T-cell (primary cell): Measurements from ENCODE around the gene GTF2F1. TPM values are rescaled to one million over a fixed set of nuclear protein-coding genes. Genes with fewer than 3 reads are reported as not detected.
"Not testable (repeated sequence)": the region's sequence is repeated elsewhere in the genome, so short reads cannot be mapped to it uniquely, and the experiment has no call there.

ENCODE experiments used
- ATAC-seq, 4 experiments: fragments of 200-7000 bp in 3 of 4; fragments of 150-1000 bp in 1 of 4; cut with Tn5 transposase; replicated peaks in 1 of 4; 1 replicate in 3 of 4; 2 replicates in 1 of 4; pipeline ENCODE4 v1.10.0; 2021; ENCODE audit warnings: moderate library complexity in 3 of 4, mild to moderate bottlenecking in 2 of 4, moderate number of reproducible peaks in 1 of 4
- CTCF ChIA-PET, 2 donors: fragments of 300-600 bp; sonication (Branson Sonifier 250); formaldehyde crosslinking; loops; one replicate each; lab custom pipeline; 2022; ENCODE audit warnings: antibody characterized with exemption in 2 of 2; lab: Charles Lee
- POLR2A ChIA-PET, 2 donors: fragments of 300-600 bp; sonication (Branson Sonifier 250); formaldehyde crosslinking; loops; one replicate each; lab custom pipeline; 2022; ENCODE audit warnings: antibody characterized with exemption in 2 of 2; lab: Charles Lee
- DNase-seq, 35 experiments: peaks; one replicate each; pipeline versions ENCODE4 v3.0.0 to v3.0.0-alpha.2; 2013 to 2023
- H3K27ac ChIP-seq: one replicate; pipeline ENCODE4 v1.5.1; 2013; ENCODE audit warnings: low read length
- H3K27me3 ChIP-seq, 2 experiments: replicated peaks in 1 of 2; 1 replicate in 1 of 2; 2 replicates in 1 of 2; pipeline versions ENCODE4 v1.6.1 to v1.7.0; 2013; ENCODE audit warnings: low read length in 1 of 2, mixed read lengths in 1 of 2; ENCODE audit not compliant: control insufficient read depth in 2 of 2, insufficient read depth in 2 of 2; ENCODE audit errors: extremely low read depth in 1 of 2
- H3K36me3 ChIP-seq, 2 donors: 1 replicate in 1 of 2; 2 replicates in 1 of 2; pipeline versions ENCODE4 v1.6.1 to v1.7.0; 2013; ENCODE audit warnings: low read length in 1 of 2; ENCODE audit not compliant: control insufficient read depth in 2 of 2, insufficient read depth in 1 of 2; ENCODE audit errors: extremely low read depth in 1 of 2
- H3K4me1 ChIP-seq, 2 experiments: 1 replicate in 1 of 2; 2 replicates in 1 of 2; pipeline versions ENCODE4 v1.6.1 to v1.7.0; 2013; ENCODE audit warnings: low read length in 2 of 2, mixed read lengths in 1 of 2; ENCODE audit not compliant: insufficient read depth in 2 of 2, control insufficient read depth in 1 of 2; ENCODE audit errors: extremely low read depth in 1 of 2
- H3K4me3 ChIP-seq, 2 donors: 1 replicate in 1 of 2; 2 replicates in 1 of 2; pipeline versions ENCODE4 v1.5.1 to v1.7.0; 2013; ENCODE audit warnings: mild to moderate bottlenecking in 2 of 2, low read length in 1 of 2, moderate library complexity in 1 of 2; ENCODE audit not compliant: control insufficient read depth in 1 of 2; ENCODE audit errors: extremely low read depth in 1 of 2
- H3K9me3 ChIP-seq: 2 replicates; pipeline ENCODE4 v1.7.0; 2013
- H3K27ac Mint-ChIP-seq, 2 donors: one replicate each; pipeline ENCODE4 v1.8.0; 2020 to 2021; ENCODE audit warnings: mild to moderate bottlenecking in 2 of 2, mixed read lengths in 2 of 2
- H3K27me3 Mint-ChIP-seq, 2 donors: one replicate each; pipeline ENCODE4 v1.8.0; 2021 to 2022; ENCODE audit warnings: mixed read lengths in 2 of 2
- H3K36me3 Mint-ChIP-seq: one replicate; pipeline ENCODE4 v1.8.0; 2021; ENCODE audit warnings: mixed read lengths
- H3K4me1 Mint-ChIP-seq, 3 donors: one replicate each; pipeline ENCODE4 v1.8.0; 2020 to 2022; ENCODE audit warnings: mixed read lengths in 3 of 3, mild to moderate bottlenecking in 1 of 3
- H3K4me3 Mint-ChIP-seq, 3 donors: one replicate each; pipeline ENCODE4 v1.8.0; 2020 to 2022; ENCODE audit warnings: mild to moderate bottlenecking in 3 of 3, mixed read lengths in 3 of 3, moderate library complexity in 3 of 3
- H3K9me3 Mint-ChIP-seq, 3 donors: one replicate each; pipeline ENCODE4 v1.8.0; 2020 to 2022; ENCODE audit warnings: mixed read lengths in 3 of 3
- WGBS: methylation state at CpG from one replicate; pipeline ENCODE4 v1.1.5; 2013; ENCODE audit warnings: missing lambda C conversion rate; ENCODE audit not compliant: insufficient coverage; 5-methylcytosine and 5-hydroxymethylcytosine counted together
- total RNA-seq, 35 experiments: library from RNA in 6 of 35; stranded (reverse) in 6 of 35; fragments of 120-200 nt in 1 of 35; gene quantifications; one replicate each; pipeline versions ENCODE4 v1.2.1 to v1.2.4 and lab custom pipeline; 2013 to 2026

Gene GTF2F1
- total RNA-seq, 5 donors from 2014 or later (not counting 1 experiment from before 2014, with no cell fraction given), result 52.6 to 63.1 (median 60.3) TPM

GRCh38 chr19:6349271-6349670 lies 43.7 kb downstream of the GTF2F1 start:
- H3K4me3 ChIP-seq, H3K27ac Mint-ChIP-seq, H3K9me3 Mint-ChIP-seq, H3K27me3 ChIP-seq, POLR2A ChIA-PET, H3K4me1 Mint-ChIP-seq, H3K9me3 ChIP-seq, H3K27me3 Mint-ChIP-seq, H3K4me1 ChIP-seq, ATAC-seq, DNase-seq, H3K4me3 Mint-ChIP-seq, CTCF ChIA-PET, H3K27ac ChIP-seq: not testable (repeated sequence)
- peaks cover 6 to 28% of the 10 kb centered on the region in 2 donors for H3K36me3 ChIP-seq
- WGBS, result no CpG with 5 or more reads among the region's 2 CpGs
- H3K36me3 Mint-ChIP-seq, result peaks cover 21% of the 10 kb centered on the region

GRCh38 chr19:6343462-6343861 lies 49.5 kb downstream of the GTF2F1 start:
- Histone ChIP-seq H3K9me3 (no peaks in the 10 kb centered on the region), H3K4me1 (no peaks in the 10 kb centered on the region), H3K36me3 (peaks cover 4 to 10% of the 10 kb centered on the region in 2 donors), H3K27ac (no peak overlapping the region), H3K4me3 (no peak overlapping the region), H3K27me3 (no peaks in the 10 kb centered on the region)
- Mint-ChIP-seq H3K27me3 (no peaks in the 10 kb centered on the region), H3K4me1 (no peaks in the 10 kb centered on the region), H3K36me3 (peaks cover 24% of the 10 kb centered on the region), H3K9me3 (no peaks in the 10 kb centered on the region), H3K27ac (no peak overlapping the region), H3K4me3 (no peak overlapping the region)
- CTCF ChIA-PET, result no interaction called here
- DNase-seq (no peak), ATAC-seq (no peak)
- POLR2A ChIA-PET, result no interaction called here
- 100% methylated on average over 1 of the region's 1 CpG for WGBS

DNA sequence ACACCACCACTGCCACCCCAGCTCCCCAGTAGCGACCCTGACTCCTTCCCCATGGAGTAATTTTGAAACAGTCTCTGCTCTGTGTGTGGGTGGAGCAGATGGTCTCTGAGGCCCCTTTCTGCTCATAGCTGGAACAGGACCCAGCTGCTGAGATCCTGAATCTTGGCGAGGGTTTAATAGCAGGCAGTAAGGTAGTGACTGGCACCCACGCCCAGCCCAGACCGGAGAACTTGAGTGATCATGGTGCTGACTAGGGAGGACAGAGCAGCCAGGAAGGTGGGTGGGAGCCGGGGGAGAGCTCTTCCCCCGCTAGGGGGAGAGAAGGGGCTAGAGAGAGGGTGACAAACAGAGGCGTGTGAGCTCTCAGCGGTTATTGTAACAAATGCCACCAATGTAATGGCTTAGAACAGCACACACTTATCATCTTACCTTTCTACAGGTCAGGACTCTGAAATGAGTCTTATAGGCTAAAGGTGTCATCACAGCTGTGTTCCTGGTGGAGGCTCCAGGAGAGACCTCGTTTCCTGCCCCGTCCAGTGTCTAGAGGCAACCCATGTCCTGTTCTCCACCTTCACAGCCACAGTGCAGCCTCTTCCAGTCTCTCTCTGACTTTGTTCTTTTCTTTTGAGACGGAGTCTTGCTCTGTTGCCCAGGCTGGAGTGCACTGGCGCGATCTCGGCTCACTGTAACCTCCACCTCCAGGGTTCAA lies 52.3 kb downstream of the GTF2F1 start:
- H3K36me3 Mint-ChIP-seq, result peaks cover 18% of the 10 kb centered on the region
- no peaks in the 10 kb centered on the region for H3K9me3 ChIP-seq
- H3K4me1 Mint-ChIP-seq, result no peaks in the 10 kb centered on the region
- H3K4me3 Mint-ChIP-seq, result no peak overlapping the region
- no peaks in the 10 kb centered on the region for H3K4me1 ChIP-seq
- H3K4me3 ChIP-seq, result no peak overlapping the region
- H3K27ac Mint-ChIP-seq, result peak overlapping the region in 1 of 2 donors; percentile 39
- H3K27me3 ChIP-seq, result no peaks in the 10 kb centered on the region
- no peak for ATAC-seq
- peaks cover 2 to 4% of the 10 kb centered on the region in 2 donors for H3K36me3 ChIP-seq
- no peak overlapping the region for H3K27ac ChIP-seq
- ChIA-PET CTCF (interaction anchor here in 1 of 2 donors (0.6 to 0.7 kb wide), 2 partner anchors 97 to 1105 kb away, joined by 3 read pairs; no protein-coding TSS in a partner anchor), POLR2A (no interaction called here)
- H3K27me3 Mint-ChIP-seq, result no peaks in the 10 kb centered on the region
- 76% methylated on average over 7 of the region's 14 CpGs for WGBS
- no peak for DNase-seq
- H3K9me3 Mint-ChIP-seq, result no peaks in the 10 kb centered on the region

- Histone ChIP-seq H3K36me3 (no peaks in the 10 kb centered on the region), H3K4me3 (no peak overlapping the region), H3K27me3 (no peaks in the 10 kb centered on the region), H3K4me1 (no peaks in the 10 kb centered on the region), H3K9me3 (no peaks in the 10 kb centered on the region), H3K27ac (no peak overlapping the region)
- DNase-seq, result no peak
- ChIA-PET POLR2A (no interaction called here), CTCF (interaction anchor here (0.6 kb wide), 2 partner anchors 1221 to 1229 kb away, joined by 5 to 6 read pairs; no protein-coding TSS in a partner anchor)
- Mint-ChIP-seq H3K27ac (no peak overlapping the region), H3K36me3 (peaks cover 5% of the 10 kb centered on the region), H3K27me3 (no peaks in the 10 kb centered on the region), H3K4me3 (no peak overlapping the region), H3K9me3 (no peaks in the 10 kb centered on the region), H3K4me1 (no peaks in the 10 kb centered on the region)
- WGBS, result 98% methylated on average over 4 of the region's 6 CpGs
- ATAC-seq, result no peak
Measured at GRCh38 chr19:6334490-6335285, 58.3 kb downstream of the GTF2F1 start.

GRCh38 chr19:6333439-6333838 lies 59.5 kb downstream of the GTF2F1 start, which contains the start of gene ACER1:
TSS of gene ACER1 (minus strand) at chr19:6333612. CDS start at chr19:6333551, 61 bp downstream.
- no peaks in the 10 kb centered on the region for H3K36me3 ChIP-seq
- Mint-ChIP-seq H3K27me3 (no peaks in the 10 kb centered on the region), H3K4me1 (no peaks in the 10 kb centered on the region), H3K27ac (no peak within 1 kb of the TSS), H3K4me3 (no peak within 1 kb of the TSS), H3K9me3 (no peaks in the 10 kb centered on the region), H3K36me3 (peaks cover 3% of the 10 kb centered on the region)
- WGBS, result 92% methylated on average over 12 of the region's 17 CpGs
- H3K9me3 ChIP-seq, result no peaks in the 10 kb centered on the region
- no peaks in the 10 kb centered on the region for H3K27me3 ChIP-seq
- ChIA-PET CTCF (no interaction called here), POLR2A (no interaction called here)
- DNase-seq (no peak), ATAC-seq (no peak)
- no peaks in the 10 kb centered on the region for H3K4me1 ChIP-seq
- H3K4me3 ChIP-seq, result no peak within 1 kb of the TSS
- H3K27ac ChIP-seq, result no peak within 1 kb of the TSS
